ENCODE results near the gene CDHR1.

CDHR1 gene

GRCh38 chr10:84235096-84235495, 40.8 kb downstream of the CDHR1 start:
- no peak for DNase-seq

DNA sequence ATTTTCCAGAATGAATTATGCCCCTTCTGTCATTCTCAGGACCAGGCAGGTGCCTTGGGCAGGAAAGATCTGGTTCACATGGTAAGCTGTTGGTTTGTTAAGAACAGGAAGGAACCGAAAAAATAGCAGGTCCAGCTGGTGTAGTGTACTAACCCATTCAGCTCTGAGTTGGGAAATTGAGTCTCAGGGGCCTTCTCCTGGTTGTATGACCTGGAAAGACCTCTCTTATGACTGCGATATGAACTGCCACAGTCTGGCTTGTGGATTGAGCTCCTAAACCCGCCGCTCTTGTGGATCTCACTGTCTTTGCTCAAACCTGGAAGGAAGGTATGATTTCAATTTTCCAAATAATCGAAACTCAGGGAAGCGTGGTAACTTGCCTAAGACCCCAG, 42.5 kb downstream of the CDHR1 start:
- no peak for DNase-seq

DNA sequence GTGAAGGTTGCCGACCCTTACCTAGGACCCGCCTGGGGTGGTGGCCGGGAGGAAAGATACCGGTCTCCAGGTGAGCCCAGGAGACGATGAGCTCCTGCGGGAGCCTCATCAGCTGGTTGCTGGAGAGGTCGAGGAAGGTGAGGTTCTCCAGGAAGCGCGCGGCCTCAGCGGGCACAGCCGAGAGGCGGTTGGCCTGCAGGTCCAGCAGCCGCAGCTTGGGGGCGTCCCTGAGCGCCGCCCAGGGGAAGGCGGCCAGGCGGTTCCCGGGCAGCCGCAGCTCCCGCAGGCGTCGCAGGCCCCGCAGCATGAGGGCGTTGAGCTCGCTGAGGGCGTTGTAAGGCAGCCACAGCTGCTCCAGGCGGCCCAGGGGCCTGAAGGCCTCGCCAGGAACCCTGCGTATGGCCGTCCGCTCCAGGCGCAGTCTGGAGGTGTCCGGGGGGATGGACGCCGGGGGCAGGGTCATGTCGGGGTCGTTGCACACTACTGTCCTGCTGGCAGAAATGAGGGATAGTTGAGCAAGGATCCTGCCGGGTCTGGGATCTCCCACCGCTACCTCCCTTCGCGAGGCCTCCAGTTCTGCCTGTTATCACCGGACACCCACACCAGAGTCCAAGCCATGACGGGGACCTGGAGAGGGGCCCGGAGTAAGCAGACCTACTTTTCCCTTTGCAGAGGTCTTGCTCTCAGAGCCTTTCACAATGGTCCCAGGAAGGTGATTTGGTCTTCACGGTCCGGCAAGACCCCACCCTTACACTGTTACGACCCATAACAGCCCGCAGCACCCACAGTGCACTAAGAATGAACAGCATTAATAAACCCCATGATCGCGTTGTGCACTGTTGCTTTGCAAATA, 43.1 kb downstream of the CDHR1 start:
- no peak for DNase-seq

DNA sequence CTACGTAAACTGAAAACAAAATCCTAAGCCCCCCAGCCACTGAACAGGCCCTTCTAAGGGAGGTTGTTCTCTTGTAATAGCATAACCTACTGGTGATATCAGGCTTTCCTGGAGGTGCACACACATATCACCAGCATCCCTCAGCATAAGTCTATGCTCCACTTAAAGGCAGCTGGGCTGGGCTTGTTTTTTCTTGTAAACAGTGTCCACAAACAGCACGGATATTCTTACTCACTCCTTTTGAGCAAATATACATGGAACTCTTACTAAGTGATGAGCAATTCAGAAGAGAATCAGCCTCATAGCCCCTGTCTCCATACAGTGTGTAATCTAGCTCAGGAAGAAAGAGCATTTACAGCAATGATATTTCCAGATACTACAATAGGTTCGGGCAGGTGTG, 44.6 kb downstream of the CDHR1 start:
- DNase-seq: no peak

DNA sequence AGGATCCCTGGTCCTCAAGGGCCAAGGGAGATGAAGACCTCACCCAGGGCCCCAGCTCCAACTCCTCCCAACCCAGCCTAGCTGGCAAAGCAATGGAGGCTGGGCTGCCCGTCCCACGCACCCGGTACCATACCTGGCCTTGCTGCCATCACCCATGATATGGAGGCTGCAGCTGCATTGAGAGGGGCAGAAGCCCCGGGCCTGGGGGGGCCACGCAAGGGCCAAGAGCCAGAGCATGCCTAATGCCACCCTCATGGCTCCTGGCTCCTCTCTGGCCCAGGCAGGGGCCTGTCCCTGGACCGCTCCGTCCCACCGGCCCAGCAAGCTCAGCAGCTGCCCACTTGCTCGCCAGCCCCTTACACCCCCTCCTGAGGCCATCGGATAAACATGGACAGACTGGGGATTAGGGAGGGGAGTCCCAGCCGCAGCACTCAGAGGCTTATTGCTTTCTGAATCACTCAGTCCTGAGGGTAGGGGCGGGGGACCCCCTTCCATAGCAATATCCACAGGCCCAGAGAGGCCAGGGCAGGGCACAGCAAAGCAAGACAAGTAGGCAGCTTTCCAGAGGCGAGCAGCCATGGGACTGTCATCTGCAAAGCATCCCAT, 47.0 kb downstream of the CDHR1 start, which contains the start of gene LRIT1:
LRIT1 (minus strand) TSS at position 362 of the 606 bp plus-strand sequence; CDS start at position 255, 107 bp downstream.
- no peak for DNase-seq

DNA sequence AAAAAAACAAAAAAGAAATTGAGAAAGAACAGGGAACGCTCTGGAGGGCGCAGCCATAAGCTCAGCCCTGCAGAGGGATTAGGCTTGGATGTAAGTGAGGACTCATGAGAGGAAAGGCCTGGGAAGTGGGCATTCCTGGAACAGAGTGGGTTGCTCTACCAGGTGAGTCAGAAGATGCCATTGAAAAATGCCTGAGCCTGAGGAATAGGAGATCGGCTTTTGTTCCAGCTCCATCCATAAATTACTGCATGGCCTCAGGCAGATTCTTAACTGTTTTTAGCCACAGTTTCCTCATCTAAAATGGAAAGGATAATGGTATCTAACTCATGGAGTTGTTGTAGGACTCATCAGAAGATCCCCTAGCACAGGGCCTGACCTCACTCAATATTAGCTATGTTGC, 49.4 kb downstream of the CDHR1 start:
- no peak for DNase-seq

- DNase-seq: no peak
Observed at GRCh38 chr10:84244651-84245270, 50.4 kb downstream of the CDHR1 start, which contains the start of gene RGR. Gene RGR (plus strand): TSS chr10:84245053. CDS start chr10:84245091, 38 bp downstream.

DNA sequence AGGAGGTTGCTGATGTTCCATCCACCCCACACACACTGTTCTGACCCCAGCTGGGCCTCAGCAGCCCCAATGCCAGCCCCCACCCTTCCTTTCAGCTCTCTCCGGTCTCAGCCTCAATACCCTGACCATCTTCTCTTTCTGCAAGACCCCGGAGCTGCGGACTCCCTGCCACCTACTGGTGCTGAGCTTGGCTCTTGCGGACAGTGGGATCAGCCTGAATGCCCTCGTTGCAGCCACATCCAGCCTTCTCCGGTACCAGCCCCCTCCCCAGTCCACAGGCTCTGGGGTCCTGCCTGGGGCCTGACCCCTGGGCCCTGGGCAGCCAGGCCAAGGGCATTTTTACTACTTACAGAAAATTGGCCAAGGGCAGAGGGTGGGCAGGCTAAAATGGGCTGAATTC, 53.2 kb downstream of the CDHR1 start:
- no peak for DNase-seq

- DNase-seq: no peak
Observed at GRCh38 chr10:84248794-84249193, 54.5 kb downstream of the CDHR1 start.

GRCh38 chr10:84254552-84255478, 60.5 kb downstream of the CDHR1 start:
- no peak for DNase-seq

DNA sequence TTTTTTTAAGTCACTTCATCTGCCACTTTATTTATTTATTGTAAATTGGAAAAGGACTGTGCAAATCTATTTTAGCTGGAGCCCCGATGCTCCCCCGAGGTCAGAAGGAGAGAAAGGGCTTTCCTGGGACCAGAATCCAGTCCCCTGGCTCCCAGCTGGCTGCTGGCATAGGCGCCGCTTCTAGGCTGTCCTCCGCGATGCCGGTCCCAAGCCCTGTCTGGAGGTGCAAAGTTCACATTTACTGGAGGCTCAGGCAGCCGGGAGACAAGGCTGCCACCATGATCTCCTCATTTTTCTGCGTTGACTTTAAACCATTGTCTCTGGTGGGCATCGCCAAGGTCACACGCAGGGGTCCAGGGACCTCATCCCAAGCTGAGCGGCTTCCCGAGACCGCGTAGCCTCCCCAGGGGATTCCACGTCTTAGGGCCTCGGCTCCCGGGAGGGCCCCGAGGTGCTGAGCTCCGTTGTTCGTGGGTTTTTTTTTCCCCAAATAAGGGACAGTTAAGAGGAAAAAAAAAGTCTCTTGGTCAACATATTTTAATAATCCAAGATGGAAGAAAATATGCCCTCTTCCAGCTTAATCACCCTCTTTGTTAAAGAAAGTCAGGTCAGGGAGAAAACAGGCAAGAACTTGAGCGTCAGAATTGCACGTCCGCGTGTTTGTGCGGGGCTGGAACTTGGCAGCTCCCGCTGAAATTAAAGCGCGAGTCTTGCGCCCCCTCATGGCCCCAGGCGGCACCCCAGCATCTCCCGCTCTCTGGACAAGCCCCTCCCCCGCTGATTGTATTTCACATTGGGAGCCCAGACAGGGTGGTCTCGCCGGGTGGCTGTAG, 62.4 kb downstream of the CDHR1 start:
- DNase-seq: no peak

DNA sequence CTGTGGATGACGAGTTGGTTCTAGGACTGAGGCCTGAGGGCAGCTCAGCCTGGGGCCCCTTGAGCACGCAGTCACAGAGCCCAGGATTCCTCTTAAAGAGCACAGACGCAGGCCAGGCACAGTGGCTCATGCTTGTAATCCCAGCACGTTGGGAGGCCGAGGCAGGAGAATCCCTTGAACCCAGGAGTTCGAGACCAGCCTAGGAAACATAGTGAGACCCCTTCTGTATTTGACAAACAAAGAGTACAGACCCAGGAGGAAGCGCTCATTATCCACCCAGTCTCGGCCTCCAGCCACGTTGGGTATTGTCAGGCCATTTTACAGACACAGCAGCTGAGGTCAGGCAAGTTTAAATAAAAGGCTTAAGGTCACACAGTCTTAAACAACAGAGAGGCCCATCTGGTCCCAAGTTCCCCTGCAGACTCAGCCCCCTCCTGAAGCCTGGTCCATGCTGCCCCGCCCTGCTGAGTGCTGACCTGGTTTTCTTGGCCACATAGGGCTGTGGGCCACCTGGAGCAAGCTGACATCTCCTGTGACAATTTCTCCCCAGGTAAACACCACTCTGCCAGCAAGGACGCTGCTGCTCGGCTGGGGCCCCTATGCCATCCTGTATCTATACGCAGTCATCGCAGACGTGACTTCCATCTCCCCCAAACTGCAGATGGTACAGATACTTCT, 63.1 kb downstream of the CDHR1 start:
- DNase-seq: no peak

DNA sequence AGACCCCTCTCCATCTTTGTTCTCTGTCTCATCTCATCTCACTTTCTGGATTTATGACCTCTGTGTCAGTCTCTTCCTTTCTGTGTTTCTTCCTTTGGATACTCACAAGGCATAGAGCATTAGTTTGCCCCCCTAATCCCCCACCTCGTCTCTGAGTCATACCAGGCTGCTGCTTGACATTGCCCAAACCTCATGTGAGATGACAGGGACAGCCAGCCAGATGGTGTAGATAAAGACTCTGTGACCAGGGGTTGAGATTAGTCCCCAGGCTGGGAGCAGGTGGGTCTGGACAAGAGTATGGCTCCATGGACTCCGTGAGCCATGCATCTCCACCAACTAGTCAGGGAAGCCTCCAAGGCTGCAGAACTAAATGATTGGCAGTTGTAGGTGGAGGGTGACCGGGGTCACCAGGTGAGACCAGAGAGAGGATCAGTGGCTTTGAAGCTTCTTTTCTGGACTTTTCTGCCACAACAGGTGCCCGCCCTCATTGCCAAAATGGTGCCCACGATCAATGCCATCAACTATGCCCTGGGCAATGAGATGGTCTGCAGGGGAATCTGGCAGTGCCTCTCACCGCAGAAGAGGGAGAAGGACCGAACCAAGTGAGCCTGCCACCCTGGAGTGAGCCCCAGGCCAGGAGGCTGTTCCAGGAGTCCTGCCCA, 63.8 kb downstream of the CDHR1 start:
- DNase-seq: no peak

DNA sequence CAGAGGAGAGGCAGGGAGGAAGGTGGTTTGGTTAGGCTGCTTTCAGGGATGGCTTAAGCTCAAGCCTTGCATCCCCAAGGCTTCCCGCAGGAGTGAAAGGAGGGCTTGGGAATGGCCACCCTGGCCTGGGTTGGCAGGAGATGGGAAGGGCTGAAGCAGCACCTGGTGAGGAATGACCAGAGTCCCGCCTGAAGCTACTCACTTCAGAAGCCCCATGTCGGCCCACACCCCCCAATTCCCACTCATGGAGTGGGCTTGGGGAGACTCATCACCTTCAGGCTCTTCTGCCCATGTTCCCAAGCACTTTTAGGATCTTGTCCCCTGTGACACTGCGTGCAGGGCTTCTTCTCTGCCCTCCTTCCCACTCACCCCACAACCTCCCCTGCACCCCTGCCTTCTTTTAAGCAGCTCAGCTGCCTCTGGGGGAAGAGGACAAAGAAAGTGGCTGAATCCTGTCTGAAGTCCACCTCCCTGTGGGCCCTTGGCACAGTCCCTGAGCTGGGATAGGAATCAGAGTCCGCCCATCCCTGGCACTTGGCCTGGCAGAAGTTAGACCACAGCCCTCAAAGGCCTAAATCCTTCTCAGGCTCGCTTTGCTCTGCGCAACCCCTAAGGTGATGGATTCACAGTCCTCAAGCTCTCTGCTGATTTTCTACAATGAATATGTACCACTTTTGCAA, 67.0 kb downstream of the CDHR1 start:
- DNase-seq: no peak

GRCh38 chr10:84262190-84262956, 68.0 kb downstream of the CDHR1 start:
- no peak for DNase-seq

DNA sequence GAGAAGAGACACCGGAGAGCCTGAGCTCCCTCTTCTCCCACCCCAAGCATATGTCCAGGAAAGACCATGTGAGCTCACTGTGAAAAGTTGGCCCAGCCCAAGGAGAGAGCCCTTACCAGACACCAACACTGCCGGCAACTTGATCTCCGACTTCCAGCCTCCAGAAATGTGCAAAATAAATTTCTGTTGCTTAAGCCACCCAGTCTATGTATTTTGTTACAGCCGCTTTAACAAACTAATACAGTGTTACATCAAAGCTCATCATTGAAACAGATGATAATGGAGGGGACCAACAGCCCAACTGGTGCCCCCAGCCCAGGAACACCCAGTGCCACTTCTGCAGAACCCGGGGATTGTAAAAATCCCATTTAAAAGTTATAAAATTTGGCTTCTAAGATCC, 69.4 kb downstream of the CDHR1 start:
- no peak for DNase-seq

GRCh38 chr10:84264611-84265141, 70.3 kb downstream of the CDHR1 start:
- DNase-seq: no peak

- DNase-seq: no peak
Observed at GRCh38 chr10:84265418-84265817, 71.1 kb downstream of the CDHR1 start.

Measured in SIG-M5 (cell line).